ENCODE results near the gene PLEKHJ1.

DNA sequence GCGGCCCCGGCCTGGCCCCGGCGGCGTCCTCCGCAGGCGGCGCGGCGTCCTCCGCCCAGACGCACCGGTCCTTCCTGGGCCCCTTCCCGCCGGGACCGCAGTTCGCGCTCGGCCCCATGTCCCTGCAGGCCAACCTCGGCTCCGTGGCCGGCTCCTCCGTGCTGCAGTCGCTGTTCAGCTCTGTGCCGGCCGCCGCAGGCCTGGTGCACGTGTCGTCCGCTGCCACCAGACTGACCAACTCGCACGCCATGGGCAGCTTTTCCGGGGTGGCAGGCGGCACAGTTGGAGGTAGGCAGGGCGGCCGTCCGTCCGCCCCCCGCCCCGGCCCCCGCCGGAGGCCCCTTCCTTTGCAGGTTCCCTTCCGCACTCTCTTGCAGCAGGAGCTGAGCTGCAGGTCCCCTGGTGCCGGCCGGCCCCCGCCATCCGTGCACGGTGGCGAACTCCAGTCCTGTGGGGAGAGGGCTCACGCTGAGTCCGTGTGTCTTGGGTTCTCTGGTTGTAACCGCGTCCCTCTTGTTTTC is 9.2 kb downstream of the PLEKHJ1 start:
- TF ChIP-seq, protein P1, sequence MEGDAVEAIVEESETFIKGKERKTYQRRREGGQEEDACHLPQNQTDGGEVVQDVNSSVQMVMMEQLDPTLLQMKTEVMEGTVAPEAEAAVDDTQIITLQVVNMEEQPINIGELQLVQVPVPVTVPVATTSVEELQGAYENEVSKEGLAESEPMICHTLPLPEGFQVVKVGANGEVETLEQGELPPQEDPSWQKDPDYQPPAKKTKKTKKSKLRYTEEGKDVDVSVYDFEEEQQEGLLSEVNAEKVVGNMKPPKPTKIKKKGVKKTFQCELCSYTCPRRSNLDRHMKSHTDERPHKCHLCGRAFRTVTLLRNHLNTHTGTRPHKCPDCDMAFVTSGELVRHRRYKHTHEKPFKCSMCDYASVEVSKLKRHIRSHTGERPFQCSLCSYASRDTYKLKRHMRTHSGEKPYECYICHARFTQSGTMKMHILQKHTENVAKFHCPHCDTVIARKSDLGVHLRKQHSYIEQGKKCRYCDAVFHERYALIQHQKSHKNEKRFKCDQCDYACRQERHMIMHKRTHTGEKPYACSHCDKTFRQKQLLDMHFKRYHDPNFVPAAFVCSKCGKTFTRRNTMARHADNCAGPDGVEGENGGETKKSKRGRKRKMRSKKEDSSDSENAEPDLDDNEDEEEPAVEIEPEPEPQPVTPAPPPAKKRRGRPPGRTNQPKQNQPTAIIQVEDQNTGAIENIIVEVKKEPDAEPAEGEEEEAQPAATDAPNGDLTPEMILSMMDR (conservative IDR thresholded peaks at IDR 0.05; ENCODE audit: low read length) = no peak
- TF ChIP-seq EZH2phosphoT487 (IDR thresholded peaks at IDR 0.05; ENCODE audit: borderline replicate concordance) = no peak

Data from Loucy (cell line).